HCT116 (cell line): ENCODE measurements around the gene DDX56.

Experiments used
- ATF3 ChIP-seq: IDR thresholded peaks from 2 replicates; pipeline ENCODE4 v1.6.1; 2012
- EZH2 ChIP-seq: fragments of 200-600 bp; sonication (generic); IDR thresholded peaks from 2 replicates; pipeline ENCODE4 v1.6.1; 2017; ENCODE audit warnings: antibody characterized with exemption, mixed run types
- EZH2phosphoT487 ChIP-seq: fragments of 200-600 bp; IDR thresholded peaks from 2 replicates; pipeline ENCODE4 v1.6.1; 2018; ENCODE audit warnings: antibody characterized with exemption, borderline replicate concordance
- JUND ChIP-seq: IDR thresholded peaks from 2 replicates; pipeline ENCODE4 v1.6.1; 2012
- POLR2A ChIP-seq: IDR thresholded peaks from 2 replicates; pipeline ENCODE4 v1.7.0; 2011; ENCODE audit warnings: borderline replicate concordance; ENCODE audit not compliant: insufficient read depth, insufficient read length; ENCODE audit errors: extremely low read depth
- REST ChIP-seq: IDR thresholded peaks from 2 replicates; pipeline ENCODE4 v1.6.1; 2012; ENCODE audit warnings: low read depth
- SP1 ChIP-seq: IDR thresholded peaks from 2 replicates; pipeline ENCODE4 v1.6.1; 2012; ENCODE audit warnings: low read depth
- SRF ChIP-seq: IDR thresholded peaks from 2 replicates; pipeline ENCODE4 v1.6.1; 2012; ENCODE audit warnings: low read depth
- TCF7L2 ChIP-seq: IDR thresholded peaks from 2 replicates; pipeline ENCODE4 v1.7.0; 2011; ENCODE audit warnings: borderline replicate concordance, inconsistent platforms; ENCODE audit not compliant: insufficient read depth, insufficient read length; ENCODE audit errors: extremely low read depth
- TF ChIP-seq, protein P1 (sequence below), 3 experiments: fragments of 200-600 bp in 1 of 3; sonication (generic) in 1 of 3; IDR thresholded peaks in 2 of 3; conservative IDR thresholded peaks in 1 of 3; 2 replicates each; pipeline ENCODE4 v1.5.1; 2012 to 2017; ENCODE audit warnings: low read depth in 2 of 3, low read length in 2 of 3, antibody characterized with exemption in 1 of 3, borderline replicate concordance in 1 of 3, control low read depth in 1 of 3, mild to moderate bottlenecking in 1 of 3, mixed read lengths in 1 of 3, mixed run types in 1 of 3, moderate library complexity in 1 of 3; ENCODE audit not compliant: insufficient read depth in 1 of 3
- TF ChIP-seq, protein P2 (sequence below): IDR thresholded peaks from 2 replicates; pipeline ENCODE4 v1.6.1; 2012

- TF ChIP-seq, protein P1, sequence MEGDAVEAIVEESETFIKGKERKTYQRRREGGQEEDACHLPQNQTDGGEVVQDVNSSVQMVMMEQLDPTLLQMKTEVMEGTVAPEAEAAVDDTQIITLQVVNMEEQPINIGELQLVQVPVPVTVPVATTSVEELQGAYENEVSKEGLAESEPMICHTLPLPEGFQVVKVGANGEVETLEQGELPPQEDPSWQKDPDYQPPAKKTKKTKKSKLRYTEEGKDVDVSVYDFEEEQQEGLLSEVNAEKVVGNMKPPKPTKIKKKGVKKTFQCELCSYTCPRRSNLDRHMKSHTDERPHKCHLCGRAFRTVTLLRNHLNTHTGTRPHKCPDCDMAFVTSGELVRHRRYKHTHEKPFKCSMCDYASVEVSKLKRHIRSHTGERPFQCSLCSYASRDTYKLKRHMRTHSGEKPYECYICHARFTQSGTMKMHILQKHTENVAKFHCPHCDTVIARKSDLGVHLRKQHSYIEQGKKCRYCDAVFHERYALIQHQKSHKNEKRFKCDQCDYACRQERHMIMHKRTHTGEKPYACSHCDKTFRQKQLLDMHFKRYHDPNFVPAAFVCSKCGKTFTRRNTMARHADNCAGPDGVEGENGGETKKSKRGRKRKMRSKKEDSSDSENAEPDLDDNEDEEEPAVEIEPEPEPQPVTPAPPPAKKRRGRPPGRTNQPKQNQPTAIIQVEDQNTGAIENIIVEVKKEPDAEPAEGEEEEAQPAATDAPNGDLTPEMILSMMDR (IDR thresholded peaks at IDR 0.05 in 2 of 3, conservative IDR thresholded peaks at IDR 0.05 in 1 of 3; ENCODE audit: borderline replicate concordance in 1 of 3, insufficient read depth in 1 of 3, low read depth in 2 of 3, low read length in 2 of 3), result no peak
- TF ChIP-seq EZH2 (no peak), EZH2phosphoT487 (no peak), TCF7L2 (no peak), ATF3 (no peak), SRF (no peak), JUND (no peak), POLR2A (no peak), REST (no peak), SP1 (no peak)
- TF ChIP-seq, protein P2, sequence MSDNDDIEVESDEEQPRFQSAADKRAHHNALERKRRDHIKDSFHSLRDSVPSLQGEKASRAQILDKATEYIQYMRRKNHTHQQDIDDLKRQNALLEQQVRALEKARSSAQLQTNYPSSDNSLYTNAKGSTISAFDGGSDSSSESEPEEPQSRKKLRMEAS, result no peak
Measured at GRCh38 chr7:44567884-44568283, 5.8 kb downstream of the DDX56 start.
